ENCODE results near the gene PCDH15. TPM values are rescaled to one million over a fixed set of nuclear protein-coding genes. Genes with fewer than 3 reads are reported as not detected.

The PCDH15 gene
- total and polyA plus RNA-seq, 2 of the 4 experiments (the other 2 are of a cell fraction), result not detected

- Histone ChIP-seq H2BK120ac (ENCODE audit: low read depth, low read length) (no peak overlapping the region), H2BK15ac (ENCODE audit: low read depth, low read length) (no peak overlapping the region), H3K4ac (ENCODE audit: low read depth, low read length) (no peak overlapping the region), H2AFZ (replicated peaks; ENCODE audit: low read length, poor library complexity) (no peak overlapping the region), H3K36me3 (ENCODE audit: control insufficient read depth, insufficient read depth, low read length) (no peaks in the 10 kb centered on the region), H3K27me3 (ENCODE audit: control insufficient read depth, insufficient read depth, low read length) (no peaks in the 10 kb centered on the region), H3K9me3 (ENCODE audit: control insufficient read depth, insufficient read depth, low read length) (peaks cover 5% of the 10 kb centered on the region; the same call in 1 of the 2 replicates), H3K4me2 (ENCODE audit: low read depth, low read length) (no peak overlapping the region), H2BK20ac (ENCODE audit: low read depth, low read length) (no peak overlapping the region), H4K20me1 (ENCODE audit: insufficient read depth, low read length) (no peaks in the 10 kb centered on the region), H2AK9ac (replicated peaks; ENCODE audit: low read depth, low read length, poor library complexity) (no peak overlapping the region), H2BK5ac (ENCODE audit: low read depth, low read length, poor library complexity, severe bottlenecking) (no peak overlapping the region), H3K9ac (ENCODE audit: low read depth, low read length) (no peak overlapping the region), H3K4me1 (ENCODE audit: control insufficient read depth, insufficient read depth, low read length) (no peaks in the 10 kb centered on the region), H3K14ac (replicated peaks; ENCODE audit: low read depth, low read length) (no peak overlapping the region), H3K79me1 (ENCODE audit: low read depth in 1 of 2, low read length in 2 of 2) (no peaks in the 10 kb centered on the region), H2AK5ac (ENCODE audit: low read depth, low read length) (no peak overlapping the region), H3K4me3 (ENCODE audit: insufficient read depth, low read depth, low read length) (no peak overlapping the region), H3K56ac (ENCODE audit: extremely low read depth, insufficient read depth, low read length) (no peak overlapping the region), H3K9me1 (ENCODE audit: insufficient read depth, low read length) (no peaks in the 10 kb centered on the region), H4K5ac (ENCODE audit: low read depth, low read length) (no peak overlapping the region), H4K91ac (ENCODE audit: insufficient read depth, low read depth, low read length) (no peak overlapping the region), H4K8ac (ENCODE audit: low read depth in 2 of 2, low read length in 2 of 2) (no peak overlapping the region), H3K18ac (ENCODE audit: low read depth, low read length) (no peak overlapping the region), H3K27ac (ENCODE audit: insufficient read depth, low read length) (no peak overlapping the region), H3K23ac (ENCODE audit: low read depth, low read length) (no peak overlapping the region)
- in situ Hi-C loops (cut with MboI; ENCODE audit: low sequenced_read_pairs), result no loop called here
- no CpG with 5 or more reads among the region's 2 CpGs for WGBS, 2 experiments (ENCODE audit: extremely low coverage in 2 of 2, insufficient read length in 1 of 2)
- ChIA-PET CTCF (no interaction called here), POLR2A (ENCODE audit: unreplicated experiment) (no interaction called here)
- ATAC-seq (ENCODE audit: low read depth) (no peak), DNase-seq (no peak)
- no TSS peak for BruUV-seq (replicated peaks)
- dilution Hi-C loops (cut with HindIII; ENCODE audit: low sequenced_read_pairs, unreplicated experiment), result no loop called here
- TF ChIP-seq MXI1 (IDR thresholded peaks at IDR 0.05; ENCODE audit: borderline replicate concordance, low read depth, low read length) (no peak), RCOR1 (IDR thresholded peaks at IDR 0.05; ENCODE audit: insufficient replicate concordance, low read length) (no peak), CHD1 (IDR thresholded peaks at IDR 0.05; ENCODE audit: low read depth, low read length) (no peak), CTCF (conservative IDR thresholded peaks at IDR 0.05; ENCODE audit: low read depth, low read length) (no peak), RAD21 (IDR thresholded peaks at IDR 0.05; ENCODE audit: low read length) (no peak), MAFK (IDR thresholded peaks at IDR 0.05; ENCODE audit: low read depth, low read length) (no peak), ELK1 (IDR thresholded peaks at IDR 0.05; ENCODE audit: borderline replicate concordance, low read depth, low read length) (no peak), NFE2L2 (IDR thresholded peaks at IDR 0.05; ENCODE audit: low read depth, low read length) (no peak), SMC3 (IDR thresholded peaks at IDR 0.05; ENCODE audit: low read depth, low read length) (no peak), POLR2A (IDR thresholded peaks at IDR 0.05; ENCODE audit: low read depth, low read length) (no peak), CEBPB (IDR thresholded peaks at IDR 0.05; ENCODE audit: low read depth, low read length) (no peak), MAZ (IDR thresholded peaks at IDR 0.05; ENCODE audit: borderline replicate concordance, low read depth, low read length) (no peak), FOS (IDR thresholded peaks at IDR 0.05; ENCODE audit: low read depth, low read length) (no peak), BHLHE40 (IDR thresholded peaks at IDR 0.05; ENCODE audit: low read depth, low read length) (no peak)
- intact Hi-C loops (cut with micrococcal nuclease), result no loop called here
These were observed 663.6 kb downstream of the PCDH15 start for GRCh38 chr10:54137396-54137795.

All from IMR-90 (cell line).